NT2/D1 (cell line): ENCODE data around the gene GPR37L1.

Source experiments
- DNase-seq: peaks from one replicate; pipeline ENCODE4 v3.0.0-alpha.2; 2011; ENCODE audit warnings: low read depth, low spot score
- H3K27me3 ChIP-seq: 2 replicates; pipeline ENCODE4 v1.6.0; 2011; ENCODE audit warnings: mild to moderate bottlenecking; ENCODE audit not compliant: insufficient read length, insufficient read depth
- H3K36me3 ChIP-seq: 2 replicates; pipeline ENCODE4 v1.6.1; 2011; ENCODE audit warnings: mild to moderate bottlenecking, low read length, mixed read lengths; ENCODE audit not compliant: insufficient read depth, insufficient read length
- H3K4me1 ChIP-seq: 2 replicates; pipeline ENCODE4 v1.5.1; 2011; ENCODE audit not compliant: insufficient read depth, insufficient read length
- H3K4me3 ChIP-seq: 2 replicates; pipeline ENCODE4 v1.5.1; 2011; ENCODE audit warnings: low read depth; ENCODE audit not compliant: insufficient read length
- H3K9ac ChIP-seq: 2 replicates; pipeline ENCODE4 v1.6.0; 2011; ENCODE audit warnings: low read depth; ENCODE audit not compliant: insufficient read length
- H3K9me3 ChIP-seq: 2 replicates; pipeline ENCODE4 v1.5.1; 2011; ENCODE audit warnings: mild to moderate bottlenecking, low read length; ENCODE audit not compliant: insufficient read depth
- SUZ12 ChIP-seq: IDR thresholded peaks from 2 replicates; pipeline ENCODE4 v1.6.1; 2011; ENCODE audit not compliant: insufficient read length, insufficient read depth; ENCODE audit errors: extremely low read depth
- YY1 ChIP-seq: IDR thresholded peaks from 2 replicates; pipeline ENCODE4 v1.6.1; 2011; ENCODE audit not compliant: insufficient read length, insufficient read depth
- ZNF274 ChIP-seq: IDR thresholded peaks from 2 replicates; pipeline ENCODE4 v1.6.1; 2011; ENCODE audit warnings: mild to moderate bottlenecking, low read depth, low read length

The GPR37L1 gene

DNA sequence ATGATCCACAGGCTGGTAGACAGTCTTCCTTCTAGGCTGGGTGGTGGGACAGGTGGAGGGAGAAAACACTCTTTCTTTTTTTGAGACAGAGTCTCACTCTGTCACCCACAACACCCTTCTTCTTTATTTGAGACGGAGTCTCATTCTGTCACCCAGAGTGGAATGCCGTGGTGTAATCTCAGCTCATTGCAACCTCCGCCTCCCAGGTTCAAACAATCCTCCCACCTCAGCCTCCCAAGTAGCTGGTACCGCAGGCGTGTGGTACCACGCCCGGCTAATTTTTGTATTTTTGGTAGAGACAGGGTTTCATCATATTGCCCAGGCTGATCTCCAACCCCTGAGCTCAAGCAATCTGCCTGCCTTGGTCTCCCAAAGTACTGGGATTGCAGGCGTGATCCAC is 2.9 kb downstream of the GPR37L1 start:
- DNase-seq, result no peak
- Histone ChIP-seq H3K36me3 (no peaks in the 10 kb centered on the region), H3K27me3 (no peaks in the 10 kb centered on the region), H3K4me1 (peaks cover 11% of the 10 kb centered on the region), H3K4me3 (no peak overlapping the region), H3K9me3 (no peaks in the 10 kb centered on the region), H3K9ac (no peak overlapping the region)
- TF ChIP-seq ZNF274, result no peak
- no peak for TF ChIP-seq SUZ12
- no peak for TF ChIP-seq YY1

DNA sequence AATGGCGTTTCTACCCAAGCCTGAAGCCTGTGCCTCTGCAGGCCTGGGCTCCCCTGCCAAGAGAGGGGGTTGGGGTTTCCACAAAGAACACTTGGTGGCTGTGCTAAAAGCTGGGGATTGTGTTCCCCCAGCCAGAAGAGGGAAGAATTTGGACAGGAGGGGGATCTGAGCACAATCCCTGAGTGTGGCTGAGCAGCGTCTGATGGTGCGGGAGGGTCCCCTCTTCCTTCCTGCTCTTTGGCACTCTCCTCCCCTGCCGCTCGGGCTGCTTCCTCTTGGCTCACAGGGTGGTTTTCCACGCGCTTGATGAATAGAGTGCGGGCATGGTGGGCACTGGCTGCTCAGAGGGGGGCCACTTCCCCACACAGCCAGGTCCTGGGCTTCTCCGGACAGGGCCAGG is 3.7 kb downstream of the GPR37L1 start:
- Histone ChIP-seq H3K9me3 (no peaks in the 10 kb centered on the region), H3K36me3 (no peaks in the 10 kb centered on the region), H3K4me3 (no peak overlapping the region), H3K27me3 (no peaks in the 10 kb centered on the region), H3K9ac (no peak overlapping the region), H3K4me1 (peaks cover 11% of the 10 kb centered on the region)
- no peak for TF ChIP-seq SUZ12
- TF ChIP-seq YY1, result no peak
- no peak for TF ChIP-seq ZNF274
- no peak for DNase-seq

DNA sequence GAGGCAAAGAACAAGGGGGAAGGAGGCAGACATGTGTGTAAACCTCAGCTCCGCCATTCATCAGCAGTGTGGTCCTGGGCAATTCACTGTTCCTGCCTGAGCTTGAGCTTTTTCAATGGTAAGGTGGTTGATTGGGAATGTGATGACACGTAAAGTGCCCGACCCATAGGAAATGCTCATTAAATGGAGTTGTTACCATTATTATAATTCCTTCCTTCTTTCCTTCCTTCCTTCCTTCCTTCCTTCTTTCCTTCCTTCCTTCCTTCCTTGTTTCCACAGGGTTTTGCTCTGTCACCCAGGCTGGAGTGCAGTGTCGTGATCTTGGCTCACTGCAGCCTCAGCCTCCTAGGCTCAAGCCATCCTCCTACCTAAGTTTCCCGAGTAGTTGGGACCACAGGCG is 4.3 kb downstream of the GPR37L1 start:
- peaks cover under 1% of the 10 kb centered on the region for H3K36me3 ChIP-seq
- H3K4me3 ChIP-seq, result no peak overlapping the region
- no peaks in the 10 kb centered on the region for H3K9me3 ChIP-seq
- H3K4me1 ChIP-seq, result peaks cover 15% of the 10 kb centered on the region
- DNase-seq, result no peak
- H3K27me3 ChIP-seq, result no peaks in the 10 kb centered on the region
- TF ChIP-seq SUZ12 (no peak), ZNF274 (no peak), YY1 (no peak)
- H3K9ac ChIP-seq, result no peak overlapping the region

DNA sequence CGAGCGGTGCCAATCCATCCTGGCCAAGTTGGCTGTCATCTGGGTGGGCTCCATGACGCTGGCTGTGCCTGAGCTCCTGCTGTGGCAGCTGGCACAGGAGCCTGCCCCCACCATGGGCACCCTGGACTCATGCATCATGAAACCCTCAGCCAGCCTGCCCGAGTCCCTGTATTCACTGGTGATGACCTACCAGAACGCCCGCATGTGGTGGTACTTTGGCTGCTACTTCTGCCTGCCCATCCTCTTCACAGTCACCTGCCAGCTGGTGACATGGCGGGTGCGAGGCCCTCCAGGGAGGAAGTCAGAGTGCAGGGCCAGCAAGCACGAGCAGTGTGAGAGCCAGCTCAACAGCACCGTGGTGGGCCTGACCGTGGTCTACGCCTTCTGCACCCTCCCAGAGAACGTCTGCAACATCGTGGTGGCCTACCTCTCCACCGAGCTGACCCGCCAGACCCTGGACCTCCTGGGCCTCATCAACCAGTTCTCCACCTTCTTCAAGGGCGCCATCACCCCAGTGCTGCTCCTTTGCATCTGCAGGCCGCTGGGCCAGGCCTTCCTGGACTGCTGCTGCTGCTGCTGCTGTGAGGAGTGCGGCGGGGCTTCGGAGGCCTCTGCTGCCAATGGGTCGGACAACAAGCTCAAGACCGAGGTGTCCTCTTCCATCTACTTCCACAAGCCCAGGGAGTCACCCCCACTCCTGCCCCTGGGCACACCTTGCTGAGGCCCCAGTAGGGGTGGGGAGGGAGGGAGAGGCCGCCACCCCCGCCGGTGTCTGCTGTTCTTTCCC is 5.3 kb downstream of the GPR37L1 start:
- no peak overlapping the region for H3K9ac ChIP-seq
- no peaks in the 10 kb centered on the region for H3K9me3 ChIP-seq
- TF ChIP-seq ZNF274 (no peak), YY1 (no peak), SUZ12 (no peak)
- no peaks in the 10 kb centered on the region for H3K27me3 ChIP-seq
- H3K4me1 ChIP-seq, result peaks cover 23% of the 10 kb centered on the region
- no peak for DNase-seq
- peaks cover 10% of the 10 kb centered on the region for H3K36me3 ChIP-seq
- no peak overlapping the region for H3K4me3 ChIP-seq

DNA sequence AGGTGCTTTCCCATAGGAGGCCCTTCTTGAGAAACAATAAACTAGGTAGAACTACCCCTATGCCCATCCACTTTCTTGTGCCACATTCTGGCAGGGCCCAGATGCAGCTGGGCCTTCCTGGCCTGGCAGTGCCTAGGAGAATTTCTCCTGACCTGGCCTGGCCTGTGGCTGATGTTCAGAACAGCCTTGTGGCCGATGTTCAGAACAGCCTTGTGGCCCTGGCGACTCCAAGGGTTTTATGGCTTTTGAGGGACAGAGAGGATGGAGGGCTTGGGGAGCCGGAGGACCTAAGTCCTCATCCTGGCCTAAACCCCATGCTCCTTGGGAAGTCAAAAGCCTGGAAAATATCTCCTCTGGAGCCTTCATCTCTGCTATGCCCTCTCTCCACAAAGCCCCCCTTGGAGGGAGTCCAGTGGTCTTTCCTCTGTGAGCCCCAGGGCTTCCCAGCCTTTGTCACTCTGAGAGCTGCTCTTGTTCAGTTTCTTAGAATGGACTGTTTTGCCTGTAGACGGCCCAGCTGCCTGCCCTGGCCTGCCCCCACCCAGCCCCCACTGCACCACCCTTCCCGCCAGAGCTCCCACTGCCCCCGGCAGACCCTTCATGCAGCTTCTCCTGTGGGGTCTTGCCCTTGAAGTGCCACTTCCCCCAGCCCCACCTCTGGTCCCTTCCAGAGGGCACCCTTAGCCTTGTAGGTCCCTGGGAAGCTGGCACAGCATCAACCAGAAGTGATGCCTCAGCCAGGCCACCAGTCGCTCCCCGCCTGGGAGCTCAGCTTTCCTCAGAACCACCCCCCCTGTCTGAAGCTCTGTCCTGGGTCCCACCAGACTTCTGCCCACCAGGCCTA is 7.0 kb downstream of the GPR37L1 start:
- DNase-seq, result no peak
- Histone ChIP-seq H3K4me3 (no peak overlapping the region), H3K9me3 (no peaks in the 10 kb centered on the region), H3K4me1 (peaks cover 22% of the 10 kb centered on the region), H3K27me3 (no peaks in the 10 kb centered on the region), H3K36me3 (peaks cover 27% of the 10 kb centered on the region), H3K9ac (no peak overlapping the region)
- TF ChIP-seq YY1 (no peak), ZNF274 (no peak), SUZ12 (no peak)

DNA sequence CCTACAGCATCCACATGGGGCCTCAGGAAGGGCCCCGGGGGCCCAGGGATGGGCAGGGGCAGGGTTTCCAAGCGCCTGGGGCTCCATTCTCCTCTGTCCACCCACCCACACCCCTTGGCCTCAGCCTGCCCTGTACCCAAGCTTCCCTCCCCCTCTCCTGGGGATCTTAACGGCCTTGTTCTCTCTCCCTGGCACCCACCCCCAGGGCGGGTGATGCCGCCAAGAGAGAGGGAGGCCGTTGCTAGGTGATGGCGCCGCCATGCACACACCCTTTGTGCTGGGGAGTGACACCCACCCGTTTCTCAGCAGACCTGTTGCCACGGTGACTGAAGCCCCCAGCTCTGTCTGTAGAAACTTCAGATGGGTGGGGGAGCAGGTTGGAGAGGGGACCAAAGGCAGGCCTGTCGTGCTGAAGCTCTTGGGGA is 7.6 kb downstream of the GPR37L1 start:
- Histone ChIP-seq H3K4me1 (peaks cover 25% of the 10 kb centered on the region), H3K9me3 (no peaks in the 10 kb centered on the region), H3K27me3 (no peaks in the 10 kb centered on the region), H3K9ac (no peak overlapping the region), H3K4me3 (no peak overlapping the region), H3K36me3 (peaks cover 31% of the 10 kb centered on the region)
- TF ChIP-seq SUZ12, result no peak
- no peak for TF ChIP-seq YY1
- TF ChIP-seq ZNF274, result no peak
- no peak for DNase-seq
